Spleen (tissue), 11 donors: Measurements from ENCODE around the gene PFDN6. TPM values are rescaled to one million over a fixed set of nuclear protein-coding genes. Genes with fewer than 3 reads are reported as not detected.

Experiments used
- DNase-seq: peaks from one replicate; pipeline ENCODE4 v3.0.0-alpha.2; 2020
- H3K27ac ChIP-seq, 8 donors: fragments of 200-600 bp; sonication (generic) in 7 of 8; 1 replicate in 4 of 8; 2 replicates in 4 of 8; pipeline versions ENCODE4 v1.5.0 to v1.8.0; 2016 to 2021; ENCODE audit warnings: inconsistent platforms in 4 of 8, mild to moderate bottlenecking in 4 of 8, moderate library complexity in 1 of 8
- H3K27me3 ChIP-seq, 7 donors: fragments of 200-600 bp; sonication (generic) in 6 of 7; replicated peaks in 1 of 7; 1 replicate in 4 of 7; 2 replicates in 3 of 7; pipeline versions ENCODE4 v1.5.0 to v1.8.0; 2016 to 2021; ENCODE audit warnings: inconsistent platforms in 3 of 7, mild to moderate bottlenecking in 1 of 7
- H3K36me3 ChIP-seq, 6 donors: fragments of 200-600 bp; sonication (generic) in 5 of 6; 1 replicate in 4 of 6; 2 replicates in 2 of 6; pipeline versions ENCODE4 v1.5.0 to v1.8.0; 2016 to 2021; ENCODE audit warnings: inconsistent platforms in 2 of 6
- H3K4me1 ChIP-seq, 6 donors: fragments of 200-600 bp; sonication (generic) in 5 of 6; 1 replicate in 3 of 6; 2 replicates in 3 of 6; pipeline versions ENCODE4 v1.5.0 to v1.8.0; 2016 to 2021; ENCODE audit warnings: inconsistent platforms in 3 of 6
- H3K4me3 ChIP-seq, 8 donors: fragments of 200-600 bp; sonication (generic) in 7 of 8; 1 replicate in 4 of 8; 2 replicates in 4 of 8; pipeline versions ENCODE4 v1.5.0 to v1.8.0; 2016 to 2021; ENCODE audit warnings: inconsistent platforms in 4 of 8, mild to moderate bottlenecking in 4 of 8, moderate library complexity in 2 of 8
- H3K9me3 ChIP-seq, 8 donors: fragments of 200-600 bp; sonication (generic) in 7 of 8; 1 replicate in 4 of 8; 2 replicates in 4 of 8; pipeline versions ENCODE4 v1.5.0 to v1.8.0; 2016 to 2021; ENCODE audit warnings: inconsistent platforms in 4 of 8
- CTCF ChIP-seq, 11 experiments: fragments of 200-600 bp in 7 of 11; fragments of 450-650 bp in 4 of 11; sonication (generic) in 4 of 11; IDR thresholded peaks in 8 of 11; conservative IDR thresholded peaks in 3 of 11; 1 replicate in 7 of 11; 2 replicates in 4 of 11; pipeline versions ENCODE4 v1.4.0 to v1.8.0; 2016 to 2021; ENCODE audit warnings: antibody characterized with exemption in 11 of 11, inconsistent platforms in 4 of 11, mild to moderate bottlenecking in 1 of 11
- POLR2A ChIP-seq, 3 donors: fragments of 450-650 bp; IDR thresholded peaks; one replicate each; pipeline ENCODE4 v1.5.1; 2017; ENCODE audit warnings: antibody characterized with exemption in 3 of 3, mild to moderate bottlenecking in 1 of 3
- POLR2AphosphoS5 ChIP-seq, 3 donors: sonication (generic); formaldehyde crosslinking; IDR thresholded peaks; one replicate each; pipeline ENCODE4 v1.5.1; 2017; ENCODE audit warnings: antibody characterized with exemption in 3 of 3
- WGBS, 5 donors: extraction: QIAGEN DNeasy Blood & Tissue Kit in 3 of 5; methylation state at CpG; one replicate each; pipeline versions ENCODE4 v1.1.5 to v1.1.7; 2013 to 2018; 5-methylcytosine and 5-hydroxymethylcytosine counted together
- intact Hi-C: fragments of 100-400 bp; cut with DNase I; formaldehyde crosslinking; loops from one replicate; pipeline ENCODE4 v1.15.0; 2023; ENCODE audit warnings: low total_unique reads
- polyA plus RNA-seq, 3 donors: library from polyadenylated mRNA; stranded (reverse); fragments of 200-250 nt; gene quantifications; one replicate each; pipeline ENCODE4 v1.2.1, GENCODE V29; 2013
- total RNA-seq, 7 donors: library from RNA; depleted of rRNA in 3 of 7; stranded (reverse); fragments of >200 nt in 3 of 7; fragmentation: NEBNext Ultra II Directional in 4 of 7; extraction: Animal tissue kit (Norgen Biotek cat#: 25700) in 4 of 7; gene quantifications; one replicate each; pipeline versions ENCODE4 v1.1.0 to v1.2.1, GENCODE V29; 2016 to 2021
- donor health status: healthy with polysubstance abuse.
- donor health status: DM: no; HTN: no; CAD: no; lungs with moderate emphysema.
- donor health status: DM: no; HTN: no; CAD: no.
- donor health status: Bipolar disorder and iron deficiency.
- donor health status: healthy.
- donor health status: DM: no; HTN: no; CAD: no.
- donor health status: DM: yes; HTN: yes; CAD: no.

Gene PFDN6
- total and polyA plus RNA-seq, 10 donors = 11.3 to 169 (median 32.7) TPM

- 0% methylated on average over 33 to 48 of the region's 48 CpGs for WGBS, 5 donors
- intact Hi-C loops = no loop called here
- Histone ChIP-seq H3K9me3 (no peaks in the 10 kb centered on the region), H3K4me1 (peaks cover 50 to 78% (median 66%) of the 10 kb centered on the region in 6 donors), H3K4me3 (peak within 1 kb of the TSS; percentile 63 to 94 (median 80)), H3K27me3 (no peaks in the 10 kb centered on the region), H3K36me3 (peaks cover 6 to 71% (median 57%) of the 10 kb centered on the region in 6 donors), H3K27ac (peak within 1 kb of the TSS; percentile 91 to 99 (median 96))
- peak; percentile 98 to 100 (median 99) for TF ChIP-seq POLR2AphosphoS5 (IDR thresholded peaks at IDR 0.05)
- TF ChIP-seq POLR2A (IDR thresholded peaks at IDR 0.05) = peak; percentile 5 to 93 (median 92)
- TF ChIP-seq CTCF (IDR thresholded peaks at IDR 0.05 in 8 of 11, conservative IDR thresholded peaks at IDR 0.05 in 3 of 11) = peak in 4 of 11 experiments; percentile 4 to 31 (median 18)
- DNase-seq = peak; percentile 94
Observed at GRCh38 chr6:33271468-33272274, 17.7 kb upstream of the PFDN6 start, which contains the start of the genes RPS18 and VPS52. RPS18 (plus strand) TSS chr6:33272075; CDS start chr6:33272120, 45 bp downstream. VPS52 (minus strand) TSS chr6:33271876; CDS start chr6:33271675, 201 bp downstream.

- H3K4me3 ChIP-seq = peak overlapping the region; percentile 63 to 94 (median 80)
- DNase-seq = no peak
- intact Hi-C loops = no loop called here
- 8 to 11% (median 10%) methylated on average over 22 of the region's 22 CpGs for WGBS, 5 donors
- no peaks in the 10 kb centered on the region for H3K27me3 ChIP-seq
- TF ChIP-seq POLR2AphosphoS5 (IDR thresholded peaks at IDR 0.05) (no peak), CTCF (IDR thresholded peaks at IDR 0.05 in 8 of 11, conservative IDR thresholded peaks at IDR 0.05 in 3 of 11) (no peak), POLR2A (IDR thresholded peaks at IDR 0.05) (no peak)
- peaks cover 6 to 63% (median 49%) of the 10 kb centered on the region in 6 donors for H3K36me3 ChIP-seq
- peaks cover 51 to 83% (median 71%) of the 10 kb centered on the region in 6 donors for H3K4me1 ChIP-seq
- H3K9me3 ChIP-seq = no peaks in the 10 kb centered on the region
- peak overlapping the region; percentile 91 to 99 (median 96) for H3K27ac ChIP-seq
Observed at GRCh38 chr6:33272275-33273128, 16.9 kb upstream of the PFDN6 start.

GRCh38 chr6:33273129-33273923 lies 16.1 kb upstream of the PFDN6 start:
- TF ChIP-seq CTCF (IDR thresholded peaks at IDR 0.05 in 8 of 11, conservative IDR thresholded peaks at IDR 0.05 in 3 of 11) (no peak), POLR2A (IDR thresholded peaks at IDR 0.05) (no peak), POLR2AphosphoS5 (IDR thresholded peaks at IDR 0.05) (no peak)
- H3K9me3 ChIP-seq = no peaks in the 10 kb centered on the region
- no peaks in the 10 kb centered on the region for H3K27me3 ChIP-seq
- peak overlapping the region; percentile 63 to 94 (median 80) for H3K4me3 ChIP-seq
- 45 to 67% (median 53%) methylated on average over 11 of the region's 11 CpGs for WGBS, 5 donors
- H3K27ac ChIP-seq = peak overlapping the region in 6 of 8 donors; percentile 91 to 99 (median 96)
- no peak for DNase-seq
- H3K36me3 ChIP-seq = peaks cover 3 to 58% (median 40%) of the 10 kb centered on the region in 6 donors
- intact Hi-C loops = no loop called here
- H3K4me1 ChIP-seq = peaks cover 57 to 90% (median 79%) of the 10 kb centered on the region in 6 donors
